GM12878 (cell line): ENCODE measurements around the gene MST1R. TPM values are rescaled to one million over a fixed set of nuclear protein-coding genes. Genes with fewer than 3 reads are reported as not detected.

Experiments used
- BACH1 ChIP-seq: fragments of 450-650 bp; IDR thresholded peaks from 2 replicates; pipeline ENCODE4 v1.6.1; 2017; ENCODE audit warnings: mild to moderate bottlenecking, borderline replicate concordance
- BCL11A ChIP-seq: IDR thresholded peaks from 2 replicates; pipeline ENCODE4 v1.6.1; 2011; ENCODE audit warnings: low read depth, low read length
- CBFB ChIP-seq: IDR thresholded peaks from 2 replicates; pipeline ENCODE4 v1.6.1; 2016; ENCODE audit warnings: antibody characterized with exemption, low read depth
- CEBPB ChIP-seq, 2 experiments: fragments of 150-350 bp in 1 of 2; IDR thresholded peaks; 2 replicates each; pipeline ENCODE4 v1.6.1; 2012 to 2014; ENCODE audit warnings: low read depth in 2 of 2, low read length in 2 of 2, borderline replicate concordance in 1 of 2, inconsistent platforms in 1 of 2
- HDAC6 ChIP-seq: fragments of 200-600 bp; sonication (generic); IDR thresholded peaks from one replicate; pipeline ENCODE4 v1.8.0; 2017; ENCODE audit warnings: antibody characterized with exemption; ENCODE audit not compliant: unreplicated experiment
- JUND ChIP-seq: IDR thresholded peaks from 2 replicates; pipeline ENCODE4 v1.6.1; 2012; ENCODE audit warnings: low read depth, mild to moderate bottlenecking, low read length, improper control_type of control experiment, moderate library complexity
- MAX ChIP-seq: IDR thresholded peaks from 2 replicates; pipeline ENCODE4 v1.6.1; 2012; ENCODE audit warnings: low read depth, low read length, improper control_type of control experiment
- PKNOX1 ChIP-seq: fragments of 450-650 bp; IDR thresholded peaks from 2 replicates; pipeline ENCODE4 v1.6.1; 2016; ENCODE audit warnings: mild to moderate bottlenecking
- RCOR1 ChIP-seq: conservative IDR thresholded peaks from 2 replicates; pipeline ENCODE4 v1.6.1; 2012; ENCODE audit warnings: low read depth, low read length, improper control_type of control experiment
- RELB ChIP-seq: fragments of 450-650 bp; IDR thresholded peaks from 2 replicates; pipeline ENCODE4 v1.6.1; 2017; ENCODE audit warnings: low read depth, mild to moderate bottlenecking, moderate library complexity
- RUNX3 ChIP-seq: IDR thresholded peaks from 2 replicates; pipeline ENCODE4 v1.6.1; 2012; ENCODE audit warnings: low read length, inconsistent platforms
- SREBF1 ChIP-seq: IDR thresholded peaks from 2 replicates; pipeline ENCODE4 v1.6.1; 2012; ENCODE audit warnings: mild to moderate bottlenecking, low read length
- WRNIP1 ChIP-seq: IDR thresholded peaks from 2 replicates; pipeline ENCODE4 v1.6.1; 2011; ENCODE audit warnings: low read depth, low read length, improper control_type of control experiment, borderline replicate concordance
- ZNF687 ChIP-seq: fragments of 450-650 bp; IDR thresholded peaks from 2 replicates; pipeline ENCODE4 v1.6.1; 2017; ENCODE audit warnings: mild to moderate bottlenecking, moderate library complexity
- polyA plus RNA-seq, 11 experiments: library from polyadenylated mRNA; depleted of rRNA in 4 of 11; unstranded in 6 of 11; stranded (reverse) in 5 of 11; fragments of >200 nt; fragmentation: Nextera tagmentation in 4 of 11; fragmentation: Illumina TruSeq in 1 of 11; extraction: Ambion mirVana in 4 of 11; extraction: Trizol in 1 of 11; gene quantifications; 1 replicate in 1 of 11; 2 replicates in 10 of 11; pipeline versions ENCODE4 v1.2.1 to v1.2.3, GENCODE V29; 2011 to 2016; ENCODE audit warnings: inconsistent platforms in 2 of 11, missing spikeins in 2 of 11, low read depth in 1 of 11
- total RNA-seq, 4 experiments: library from RNA; depleted of rRNA in 3 of 4; stranded (reverse); fragments of >200 nt in 3 of 4; fragmentation: Illumina TruSeq in 1 of 4; extraction: Trizol in 1 of 4; gene quantifications; 2 replicates each; pipeline versions ENCODE4 v1.2.1 to v1.2.3, GENCODE V29; 2013 to 2021

MST1R gene
- total and polyA plus RNA-seq, 10 of the 15 experiments (the other 5 are each of a cell fraction or from before 2014, with no cell fraction given) = 0.40 to 5.6 (median 1.2) TPM

- TF ChIP-seq MAX (no peak), SREBF1 (no peak), BACH1 (no peak), CBFB (no peak), RCOR1 (no peak), RUNX3 (peak; percentile 37; the same call in 1 of the 2 replicates), PKNOX1 (peak; percentile 77), BCL11A (no peak), HDAC6 (no peak), WRNIP1 (no peak), CEBPB (IDR thresholded peaks at IDR 0.05; ENCODE audit: borderline replicate concordance in 1 of 2, low read depth in 2 of 2, low read length in 2 of 2) (no peak), RELB (no peak), ZNF687 (peak; percentile 38; the same call in 1 of the 2 replicates), JUND (no peak)
These were observed 2.0 kb downstream of the MST1R start (continued) for GRCh38 chr3:49901366-49902339.
